Activated CD8-positive, alpha-beta memory T cell treated with anti-CD3 and anti-CD28 coated beads, Interleukin-2, amount 50 U/mL, for 24 hours (primary cell): ENCODE results near the gene LIPC.

Experiments
- DNase-seq: peaks from one replicate; pipeline ENCODE4 v3.0.0-alpha.2; 2020; ENCODE audit errors: extremely low read depth

The LIPC gene

DNA sequence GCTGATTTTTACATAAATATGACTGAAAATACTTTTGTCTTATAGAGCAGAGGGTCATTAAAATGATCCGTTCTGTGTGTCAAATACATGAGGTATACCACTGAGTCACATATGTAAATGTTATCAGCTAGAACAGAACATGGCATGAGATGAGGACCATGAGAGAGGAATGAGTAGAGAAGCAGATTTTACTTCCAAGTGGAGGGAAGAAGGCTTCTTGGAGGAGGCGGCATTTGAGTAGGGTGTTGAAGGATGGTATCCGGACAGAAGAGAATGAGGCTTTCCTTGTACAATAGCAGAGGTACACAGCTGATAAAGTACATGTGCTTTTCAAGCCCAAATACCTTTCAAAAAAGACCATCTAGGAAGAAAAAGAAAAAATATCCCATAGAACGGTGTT, 4.8 kb downstream of the LIPC start:
- no peak for DNase-seq

DNA sequence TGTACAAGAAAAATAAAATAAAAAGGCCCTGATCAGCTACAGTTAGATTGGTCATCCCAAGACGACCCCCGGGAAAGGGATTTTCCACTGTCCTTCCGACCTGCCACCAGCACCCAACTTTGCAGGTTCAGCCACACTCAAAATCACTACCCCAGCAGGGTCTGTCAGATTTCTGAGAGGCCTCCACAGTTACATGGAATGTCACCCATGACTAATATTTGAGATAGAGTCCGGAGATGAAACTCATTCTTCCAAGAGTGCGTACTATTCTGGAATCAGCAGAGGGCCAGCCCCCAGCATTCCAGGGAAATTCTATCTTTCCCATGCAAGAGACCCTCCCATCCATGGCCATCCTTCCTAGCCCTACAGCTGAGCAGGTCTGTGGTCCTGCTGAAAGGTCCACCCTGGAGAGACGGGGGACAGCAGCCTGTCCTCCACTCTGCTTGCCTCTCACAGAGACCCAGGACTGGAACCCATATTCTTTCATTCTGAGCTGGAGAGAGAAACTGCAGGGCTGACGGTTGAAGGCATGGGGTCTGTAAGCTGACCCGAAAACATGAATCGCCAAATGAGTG, 5.8 kb downstream of the LIPC start:
- no peak for DNase-seq

DNA sequence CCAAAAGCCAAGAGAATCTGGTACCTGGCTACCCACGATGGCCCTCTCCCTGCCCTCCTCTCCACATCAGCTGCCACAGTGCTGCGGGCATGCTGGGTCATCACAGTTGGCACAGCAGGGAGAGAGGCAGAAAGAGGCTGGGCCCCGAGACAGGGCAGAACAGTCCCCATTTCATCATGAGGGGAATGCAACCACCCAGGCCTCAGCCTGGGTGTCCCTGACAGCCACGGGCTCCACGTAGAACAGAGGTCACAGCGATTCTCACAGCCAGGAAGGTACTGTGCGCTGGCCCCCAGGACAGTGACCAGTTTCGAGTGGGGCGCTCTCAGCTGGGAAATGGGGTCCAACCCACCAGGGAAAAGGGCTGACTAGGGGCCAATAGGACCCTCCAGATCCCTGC, 6.3 kb downstream of the LIPC start:
- no peak for DNase-seq

DNA sequence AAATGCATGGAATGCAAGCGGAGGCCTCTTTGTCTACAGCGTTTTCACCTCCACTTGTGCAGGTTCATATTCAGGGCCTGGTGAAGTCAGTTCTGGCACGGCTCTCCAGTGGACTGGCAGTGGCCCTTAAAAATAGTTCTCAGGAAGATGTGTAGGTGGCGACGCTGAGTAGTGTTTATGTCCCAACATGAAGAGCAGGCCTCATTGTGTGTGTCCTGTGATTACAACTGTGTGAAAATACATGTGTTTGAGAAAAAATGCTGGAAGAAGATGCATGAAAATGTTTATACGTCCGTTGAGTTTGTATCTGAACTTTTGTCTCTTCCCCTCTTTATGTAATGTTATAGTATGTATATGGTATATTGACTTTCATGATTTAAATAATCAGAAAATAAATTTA, 7.2 kb downstream of the LIPC start:
- no peak for DNase-seq

DNA sequence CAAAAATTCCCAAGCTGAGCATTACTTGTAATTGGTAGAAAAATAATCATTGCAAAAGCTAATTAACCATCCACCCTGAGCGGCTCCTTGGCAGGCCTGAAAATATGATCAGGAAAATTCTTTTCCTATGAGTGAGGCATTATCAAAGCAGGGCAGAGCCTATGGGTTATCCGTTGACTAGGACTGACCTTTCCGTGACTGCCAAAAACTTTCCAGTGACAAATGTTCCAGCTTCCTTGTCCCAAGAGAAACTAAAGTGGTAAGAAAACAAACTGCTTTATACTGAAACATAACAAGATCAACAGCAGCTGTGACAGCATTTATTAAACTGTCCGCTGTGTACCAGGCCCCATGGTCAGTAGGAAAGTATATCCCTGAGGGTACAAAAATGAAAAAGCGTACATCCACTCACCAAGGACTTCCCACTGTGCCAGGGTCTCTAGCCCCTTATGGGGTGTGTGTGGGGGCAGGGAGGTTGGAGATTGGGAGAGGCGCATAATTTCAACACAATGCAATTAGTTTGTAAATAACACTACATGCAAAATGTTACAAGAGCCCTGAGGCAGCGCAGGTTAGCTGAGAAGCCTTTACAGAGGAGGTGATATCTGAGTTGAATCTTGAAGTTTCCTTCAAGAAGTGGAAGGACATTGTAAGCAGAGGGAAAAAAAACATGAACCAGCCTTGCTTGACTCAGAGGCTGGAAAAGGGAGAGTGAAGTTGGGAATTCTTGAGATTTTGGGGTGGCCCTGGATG, 8.5 kb downstream of the LIPC start:
- DNase-seq = no peak

DNA sequence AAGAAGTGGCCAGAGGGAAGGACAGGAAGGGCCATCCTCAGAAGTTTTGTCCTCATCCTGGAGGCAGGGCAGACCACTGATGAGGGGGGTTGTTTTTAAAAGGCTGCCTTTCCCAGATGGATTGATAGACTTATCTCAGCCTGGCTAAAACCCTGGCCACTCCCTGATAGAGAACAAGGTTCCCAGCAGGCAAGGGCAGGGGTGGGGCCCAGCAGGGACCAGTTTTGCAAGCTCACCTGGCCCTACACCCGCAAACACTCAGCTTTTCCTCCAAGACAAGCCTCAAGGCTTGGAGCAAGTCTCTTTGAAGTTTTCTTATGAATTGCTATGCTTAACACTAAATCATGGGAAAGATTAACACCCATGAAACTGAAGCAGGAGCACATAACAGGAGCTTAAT, 9.1 kb downstream of the LIPC start:
- no peak for DNase-seq

DNA sequence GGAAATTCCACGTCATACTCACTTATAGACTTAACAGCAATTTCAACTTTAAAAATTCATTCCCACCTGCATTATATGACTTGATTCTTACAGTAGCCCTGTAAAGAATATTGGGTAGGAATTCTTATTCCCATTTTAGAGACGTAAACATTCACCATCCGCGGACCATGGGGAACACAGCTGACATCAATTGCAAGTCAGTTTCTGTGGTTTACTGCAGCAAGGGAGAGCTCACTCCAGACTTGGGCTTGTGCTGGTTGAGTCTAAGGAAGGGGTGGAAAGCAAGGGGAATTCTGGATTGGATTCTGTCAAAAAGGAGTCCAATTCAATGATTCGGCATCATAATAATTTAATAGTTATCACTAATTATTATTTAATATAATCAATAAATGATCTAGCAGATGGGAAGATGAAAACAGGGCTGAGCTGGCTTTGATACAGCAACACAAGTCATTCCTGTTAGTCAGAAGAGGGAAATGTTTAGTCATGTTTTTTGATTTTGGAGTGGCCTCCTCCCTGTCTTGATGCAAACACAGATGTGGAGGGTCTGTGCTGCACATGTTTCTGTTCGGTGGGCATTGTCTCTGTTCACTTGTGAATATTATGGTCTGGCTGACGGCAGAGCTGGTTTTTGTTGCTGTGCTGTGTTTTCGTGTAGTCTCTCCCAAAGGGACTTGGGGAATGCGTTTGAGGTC, 9.7 kb downstream of the LIPC start:
- no peak for DNase-seq

DNA sequence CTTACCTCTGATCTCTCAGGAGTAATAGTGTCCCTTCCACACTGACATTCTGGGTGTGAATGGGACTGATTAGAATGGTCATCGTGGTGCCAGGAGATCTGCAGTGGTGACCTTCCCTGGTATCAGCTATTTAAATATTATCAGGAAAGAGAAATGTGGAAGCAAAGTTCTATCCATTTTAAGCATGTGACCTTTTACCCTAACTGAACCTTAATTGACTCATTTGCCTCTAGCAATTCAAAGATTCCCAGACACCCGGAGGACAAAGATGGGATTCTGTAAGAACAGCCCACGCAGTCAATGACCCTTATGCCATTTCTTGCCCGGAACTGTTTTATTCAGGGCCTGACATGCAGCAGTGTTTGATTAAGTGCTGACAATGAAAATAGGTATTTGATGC, 10.3 kb downstream of the LIPC start:
- DNase-seq = no peak

DNA sequence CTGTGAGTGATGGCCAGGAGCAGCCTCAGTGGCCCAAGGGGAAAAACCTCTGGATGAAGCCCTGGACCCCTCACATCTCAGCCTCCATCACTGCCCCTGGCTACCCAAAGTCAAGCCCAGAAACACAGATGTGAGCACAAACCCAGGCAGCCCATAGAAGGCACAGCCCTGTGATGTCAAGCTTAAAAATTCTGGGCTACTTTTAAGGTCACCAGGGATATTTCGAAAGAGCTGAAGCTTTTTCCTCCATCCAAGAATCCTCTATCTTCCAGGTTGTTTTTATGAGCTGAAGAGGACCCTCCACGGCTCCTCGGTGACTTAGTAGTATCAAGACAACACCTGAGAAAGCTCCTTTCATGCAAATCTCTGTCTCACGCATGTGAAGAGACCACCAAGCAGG, 11.5 kb downstream of the LIPC start:
- DNase-seq = no peak

DNA sequence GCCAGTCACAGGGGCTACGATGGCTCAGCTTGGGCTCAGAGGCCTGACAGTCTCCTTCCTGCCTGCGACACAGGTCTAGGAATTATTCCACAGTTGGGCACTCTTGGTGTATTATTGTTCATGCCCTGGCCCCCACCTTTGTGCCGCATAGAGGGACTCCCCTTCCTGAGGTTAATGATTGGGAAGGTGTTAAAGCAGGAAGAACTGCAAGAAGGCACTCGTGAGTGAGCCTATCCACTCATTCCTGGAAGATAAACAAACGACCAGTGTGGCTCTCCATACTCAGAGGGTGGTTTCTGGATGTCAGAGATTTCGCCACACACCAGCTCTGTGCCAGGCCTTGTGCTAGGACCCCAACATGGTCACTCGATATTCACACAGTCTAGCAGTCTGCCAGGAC, 12.3 kb downstream of the LIPC start:
- no peak for DNase-seq

DNA sequence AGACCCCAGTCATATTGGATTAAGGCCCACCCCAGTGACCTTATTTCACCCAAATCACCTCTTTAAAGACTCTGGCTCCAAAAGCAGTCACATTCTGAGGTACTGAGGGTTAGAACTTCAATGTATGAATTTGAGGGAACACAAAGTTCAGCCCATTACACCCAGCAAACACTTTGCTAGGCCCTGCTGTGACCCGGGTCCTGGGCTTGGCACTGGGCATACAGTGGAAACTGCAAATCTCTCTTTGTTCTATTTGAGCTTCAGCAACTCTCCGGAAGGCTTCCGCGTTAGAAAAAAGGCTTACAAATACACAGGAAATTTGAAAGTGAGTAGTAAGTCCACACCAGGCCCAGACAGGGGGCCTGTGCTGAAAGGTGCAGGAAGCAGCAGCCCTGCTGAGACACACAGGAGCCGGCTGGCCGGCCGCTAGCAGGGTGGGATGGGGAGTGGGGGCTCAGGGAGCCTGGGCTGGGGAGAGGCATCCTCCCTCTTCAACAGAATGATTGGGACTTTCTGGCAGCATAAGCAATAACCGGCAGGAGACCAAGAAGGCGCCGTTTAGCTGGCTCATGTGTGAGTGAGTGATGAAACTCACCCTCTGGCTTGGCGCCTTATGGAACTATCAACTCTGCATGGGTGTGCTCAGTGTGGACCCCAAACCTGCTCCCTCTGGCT, 13.0 kb downstream of the LIPC start:
- no peak for DNase-seq

DNA sequence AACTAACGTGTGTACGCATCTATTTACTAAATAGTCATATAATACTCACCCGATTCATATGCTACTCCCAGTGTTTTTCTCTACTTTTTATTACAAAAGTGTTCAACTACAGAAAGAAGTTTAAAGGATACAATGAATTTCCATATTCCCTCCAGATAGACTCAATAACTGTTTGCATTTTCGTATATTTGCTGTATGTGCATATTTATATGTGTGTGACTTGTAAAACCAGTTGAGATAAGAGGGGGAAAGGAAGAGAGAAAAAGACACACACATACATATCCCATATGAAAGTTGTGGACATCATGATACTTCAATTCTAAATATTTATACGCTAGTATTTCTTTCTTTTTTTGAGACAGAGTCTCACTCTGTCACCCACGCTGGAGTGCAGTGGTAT, 14.1 kb downstream of the LIPC start:
- DNase-seq = no peak

DNA sequence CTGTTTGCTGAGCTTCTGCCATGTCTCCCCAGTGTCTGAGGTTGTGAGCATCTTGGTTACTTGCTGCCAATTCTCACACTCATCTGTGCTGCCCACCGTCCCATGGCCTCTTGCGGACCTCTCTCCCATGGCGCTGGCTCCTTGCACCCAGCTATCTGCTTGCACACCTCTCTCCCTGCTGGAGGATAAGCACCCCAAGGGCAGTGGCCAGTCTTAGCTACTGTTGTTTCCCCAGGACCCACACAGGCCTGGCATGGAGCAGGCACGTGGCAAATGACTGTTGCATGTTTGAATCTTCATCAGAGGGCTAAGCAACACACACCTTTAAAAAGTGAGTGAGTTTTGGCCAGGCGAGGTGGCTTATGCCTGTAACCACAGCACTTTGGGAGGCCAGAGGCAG, 14.7 kb downstream of the LIPC start:
- no peak for DNase-seq

DNA sequence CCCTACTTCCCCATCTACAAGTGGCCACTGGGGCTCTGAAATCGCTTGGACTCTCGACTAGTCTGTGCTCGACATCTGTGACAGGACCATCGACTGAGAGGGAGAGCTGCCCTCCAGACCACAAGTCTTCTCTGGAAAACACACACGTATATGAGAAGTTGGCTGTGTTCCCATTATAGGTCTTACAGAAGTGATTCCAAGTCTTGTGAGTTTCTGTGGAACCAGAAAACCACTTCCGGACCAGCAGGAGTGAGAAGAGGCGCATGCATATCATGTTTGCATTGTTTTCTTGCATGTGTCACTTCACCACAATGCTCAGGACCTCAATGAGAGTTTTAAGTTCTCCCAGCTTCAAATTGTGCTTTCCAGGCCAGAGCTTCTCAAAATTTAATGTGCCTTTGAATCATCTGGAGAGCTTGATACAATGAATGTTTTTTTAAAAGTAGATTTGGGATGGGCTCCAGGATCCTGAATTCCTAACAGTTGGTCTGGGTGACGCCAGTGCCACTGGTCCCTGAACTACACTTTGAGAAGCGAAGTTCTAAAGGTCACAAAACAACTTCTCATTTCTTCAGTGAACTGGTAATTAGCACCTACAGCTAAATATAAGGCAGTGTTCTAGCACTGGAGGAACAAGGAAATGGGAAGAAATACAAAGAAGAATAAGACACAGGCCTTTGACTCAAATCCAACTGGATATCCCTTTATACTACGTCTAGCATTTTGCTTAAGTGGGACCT, 15.7 kb downstream of the LIPC start:
- no peak for DNase-seq

DNA sequence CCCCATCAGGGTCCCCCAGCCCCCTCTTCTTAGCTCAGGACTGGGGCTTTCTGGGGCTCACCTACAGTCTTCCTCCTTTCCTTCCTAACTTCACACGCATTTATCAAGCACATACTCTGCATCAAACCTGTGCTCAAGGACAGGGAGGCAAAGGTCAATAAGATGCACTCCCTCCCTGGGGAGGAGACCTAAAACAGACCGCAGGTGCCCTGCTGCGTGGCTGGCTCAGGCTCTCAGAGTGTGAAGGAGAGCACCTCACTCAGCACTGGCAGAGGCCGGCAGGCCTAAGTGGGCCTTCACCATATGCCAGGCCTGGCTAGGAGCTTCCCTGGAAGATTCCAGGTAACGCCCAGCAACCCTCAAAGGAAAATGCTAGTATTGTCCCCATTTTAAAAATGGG, 16.5 kb downstream of the LIPC start:
- no peak for DNase-seq

DNA sequence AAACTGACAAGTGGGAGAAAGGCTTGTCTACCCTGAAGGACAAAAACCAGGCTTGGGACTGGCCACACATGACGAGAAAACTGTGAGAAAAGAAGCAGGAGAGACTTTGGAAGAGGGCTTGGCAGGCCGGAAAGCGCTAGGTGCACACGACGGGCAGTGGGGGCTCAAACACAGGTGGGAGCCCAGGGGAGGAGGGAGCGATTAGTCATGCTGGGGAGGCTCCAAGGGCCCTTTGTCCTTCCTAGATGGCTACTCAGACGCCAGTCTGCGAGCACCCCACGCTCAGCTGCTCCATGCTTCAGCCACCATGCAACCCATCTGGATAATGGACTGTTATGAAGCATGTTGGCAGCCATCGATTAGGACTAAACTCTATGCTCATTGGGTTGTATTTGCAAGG, 17.1 kb downstream of the LIPC start:
- DNase-seq = no peak

DNA sequence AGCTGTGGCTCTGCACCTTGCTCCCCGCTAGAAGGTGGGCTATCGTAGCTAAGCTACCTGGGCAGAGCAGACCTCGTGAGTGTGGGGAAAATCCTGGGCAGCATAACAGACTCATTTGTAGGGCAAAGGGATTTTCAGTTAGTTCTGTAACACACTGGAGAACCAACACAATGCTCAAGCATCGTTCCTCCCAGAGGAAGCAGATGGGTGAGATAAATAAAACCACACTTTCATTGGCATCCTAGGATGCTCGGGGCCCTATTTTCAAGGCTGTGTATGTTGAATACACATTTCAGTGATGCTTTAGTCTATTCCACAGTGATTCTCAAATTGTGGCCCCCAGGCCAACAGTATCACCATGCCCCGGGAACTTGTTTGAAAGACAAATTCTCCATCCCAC, 20.0 kb downstream of the LIPC start:
- DNase-seq = no peak

DNA sequence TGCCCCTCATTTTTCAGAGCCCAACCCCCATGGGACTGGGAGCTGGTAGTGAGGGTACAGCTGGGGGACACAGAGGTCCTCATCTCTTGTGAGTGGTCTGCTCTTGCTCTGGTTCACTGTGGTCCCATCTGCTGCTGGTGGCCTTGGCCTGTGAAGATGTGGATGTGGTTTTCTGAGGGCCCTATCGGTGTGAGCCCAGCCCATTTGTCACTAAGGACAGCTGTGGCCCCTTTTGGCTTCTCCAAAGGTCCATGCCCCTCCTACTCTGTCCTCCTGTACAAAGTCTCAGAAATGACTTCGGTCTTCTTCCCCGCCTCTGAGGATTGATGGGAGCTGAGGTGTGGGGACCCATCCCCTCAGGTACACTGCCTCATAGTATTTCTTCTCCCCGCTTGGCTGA, 21.0 kb downstream of the LIPC start:
- DNase-seq = no peak

DNA sequence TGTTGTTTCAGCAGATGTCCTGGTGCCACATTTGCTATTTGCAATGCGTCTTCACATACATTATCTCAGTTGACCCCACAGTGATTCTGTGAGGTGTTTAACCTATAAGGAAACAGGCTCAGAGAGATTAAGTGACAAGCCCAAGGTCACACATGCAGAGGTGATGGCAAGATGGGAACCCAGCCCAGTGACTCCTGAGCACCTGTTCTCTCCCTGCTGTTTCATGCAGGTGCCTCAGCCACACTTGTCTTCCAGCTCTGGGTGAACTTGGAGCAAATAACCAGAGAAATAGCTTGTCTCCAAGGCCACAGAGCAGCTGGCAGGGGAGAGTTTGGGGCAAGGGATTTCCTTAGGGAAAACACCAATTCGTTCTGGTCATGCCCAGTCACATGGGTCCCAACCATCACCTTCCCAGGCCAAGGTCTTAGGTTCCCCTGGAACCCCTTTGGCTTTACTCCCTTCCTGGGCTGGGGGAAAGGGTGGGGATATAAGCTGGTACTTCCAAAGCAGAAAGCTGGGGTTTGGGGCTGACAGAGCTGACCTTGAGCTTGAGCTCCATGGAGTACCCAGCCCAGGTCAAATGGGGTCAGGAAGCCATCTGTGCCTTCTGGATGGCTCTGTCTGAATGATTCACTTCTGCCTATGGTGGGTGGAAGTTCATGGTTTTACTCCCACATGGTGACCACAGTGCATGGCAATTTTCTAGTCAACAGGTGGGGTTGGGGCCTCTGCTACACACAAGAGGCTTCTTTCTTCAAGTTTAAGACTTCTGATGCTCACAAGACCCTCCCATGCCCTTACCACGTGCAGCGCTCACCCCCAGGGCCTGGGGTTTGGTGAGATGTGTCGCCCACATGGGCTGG, 22.4 kb downstream of the LIPC start:
- no peak for DNase-seq

DNA sequence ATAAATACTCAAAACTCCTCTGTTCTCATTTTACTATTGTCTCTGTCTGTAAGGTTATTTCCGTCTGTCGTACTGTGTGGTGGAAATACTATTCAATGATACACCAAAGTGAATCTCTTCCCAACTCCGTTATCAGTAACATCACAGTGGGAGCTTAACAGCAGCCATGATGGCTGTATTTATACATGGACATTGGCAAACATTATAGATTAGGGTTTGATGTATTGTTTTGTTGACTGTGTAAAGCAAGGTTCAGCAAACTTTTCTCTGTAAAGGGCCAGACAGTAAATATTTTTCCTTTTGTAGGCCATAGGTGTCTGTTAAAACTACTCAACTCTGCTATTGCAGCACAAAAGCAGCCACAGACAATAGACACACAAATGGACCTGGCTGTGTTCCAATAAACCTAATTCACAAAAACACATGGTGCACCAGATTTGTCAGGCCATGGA, 23.2 kb downstream of the LIPC start:
- DNase-seq = no peak

DNA sequence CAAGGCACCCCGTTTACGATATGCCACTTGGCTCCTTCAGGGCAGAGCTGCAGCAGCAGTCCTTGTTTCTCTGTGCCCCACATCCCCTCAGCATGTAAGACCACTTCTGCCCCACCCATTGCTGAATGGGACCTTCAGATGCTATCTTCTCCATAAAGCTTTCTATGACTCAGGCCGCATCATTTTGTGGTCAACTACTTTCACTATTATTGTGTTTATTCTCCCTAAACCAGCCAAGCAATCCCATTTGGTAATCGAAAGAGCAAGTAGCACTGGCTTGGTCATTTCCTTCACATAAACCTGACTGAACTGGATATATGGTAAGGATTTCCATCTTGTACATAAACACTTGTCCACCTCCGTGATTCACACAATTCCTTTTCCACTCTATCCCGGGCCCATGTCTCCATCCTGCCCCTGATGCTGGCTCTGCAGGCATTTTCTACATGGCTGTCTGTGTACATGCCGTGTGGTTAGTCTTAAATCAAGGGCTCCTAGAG, 25.7 kb downstream of the LIPC start:
- peak; percentile 17 for DNase-seq
